Measurements from ENCODE around the gene CLNK.

DNA sequence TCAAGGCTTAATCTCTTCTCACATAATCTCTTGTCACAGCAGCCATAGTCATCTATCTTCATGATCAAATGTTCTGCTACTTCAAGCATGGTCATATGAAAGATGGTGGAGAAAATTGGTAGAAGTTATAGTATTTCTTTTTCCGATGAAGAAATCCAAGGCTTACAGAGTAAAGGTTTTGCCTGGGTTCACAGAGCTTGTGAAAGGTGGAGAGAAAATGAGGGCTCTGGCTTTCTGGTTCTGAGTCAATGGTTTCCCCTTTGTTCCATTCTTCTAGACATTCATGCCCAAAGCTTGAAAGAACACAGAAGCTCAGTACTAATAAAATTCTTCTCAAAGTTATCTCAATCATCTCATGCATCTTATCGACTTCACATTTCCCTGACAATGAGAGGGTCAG lies 36.1 kb downstream of the CLNK start:
- no peak for TF ChIP-seq NFE2L2 (conservative IDR thresholded peaks at IDR 0.05; ENCODE audit: low read length)
- TF ChIP-seq EP300 (IDR thresholded peaks at IDR 0.05): no peak
- TF ChIP-seq, protein P1, sequence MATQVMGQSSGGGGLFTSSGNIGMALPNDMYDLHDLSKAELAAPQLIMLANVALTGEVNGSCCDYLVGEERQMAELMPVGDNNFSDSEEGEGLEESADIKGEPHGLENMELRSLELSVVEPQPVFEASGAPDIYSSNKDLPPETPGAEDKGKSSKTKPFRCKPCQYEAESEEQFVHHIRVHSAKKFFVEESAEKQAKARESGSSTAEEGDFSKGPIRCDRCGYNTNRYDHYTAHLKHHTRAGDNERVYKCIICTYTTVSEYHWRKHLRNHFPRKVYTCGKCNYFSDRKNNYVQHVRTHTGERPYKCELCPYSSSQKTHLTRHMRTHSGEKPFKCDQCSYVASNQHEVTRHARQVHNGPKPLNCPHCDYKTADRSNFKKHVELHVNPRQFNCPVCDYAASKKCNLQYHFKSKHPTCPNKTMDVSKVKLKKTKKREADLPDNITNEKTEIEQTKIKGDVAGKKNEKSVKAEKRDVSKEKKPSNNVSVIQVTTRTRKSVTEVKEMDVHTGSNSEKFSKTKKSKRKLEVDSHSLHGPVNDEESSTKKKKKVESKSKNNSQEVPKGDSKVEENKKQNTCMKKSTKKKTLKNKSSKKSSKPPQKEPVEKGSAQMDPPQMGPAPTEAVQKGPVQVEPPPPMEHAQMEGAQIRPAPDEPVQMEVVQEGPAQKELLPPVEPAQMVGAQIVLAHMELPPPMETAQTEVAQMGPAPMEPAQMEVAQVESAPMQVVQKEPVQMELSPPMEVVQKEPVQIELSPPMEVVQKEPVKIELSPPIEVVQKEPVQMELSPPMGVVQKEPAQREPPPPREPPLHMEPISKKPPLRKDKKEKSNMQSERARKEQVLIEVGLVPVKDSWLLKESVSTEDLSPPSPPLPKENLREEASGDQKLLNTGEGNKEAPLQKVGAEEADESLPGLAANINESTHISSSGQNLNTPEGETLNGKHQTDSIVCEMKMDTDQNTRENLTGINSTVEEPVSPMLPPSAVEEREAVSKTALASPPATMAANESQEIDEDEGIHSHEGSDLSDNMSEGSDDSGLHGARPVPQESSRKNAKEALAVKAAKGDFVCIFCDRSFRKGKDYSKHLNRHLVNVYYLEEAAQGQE (IDR thresholded peaks at IDR 0.05): no peak
- TF ChIP-seq NR3C1 (IDR thresholded peaks at IDR 0.05): no peak
- no peak for TF ChIP-seq ESRRA (IDR thresholded peaks at IDR 0.05; ENCODE audit: borderline replicate concordance, low read length)
